HEK293 (cell line): ENCODE measurements around the gene CCDC78.

ENCODE experiments used
- BCL11B ChIP-seq: fragments of 450-650 bp; formaldehyde crosslinking; IDR thresholded peaks from 2 replicates; pipeline ENCODE4 v1.5.1; 2016; ENCODE audit warnings: low read depth, missing biosample characterization, missing genetic modification characterization
- GLIS1 ChIP-seq: fragments of 450-650 bp; formaldehyde crosslinking; IDR thresholded peaks from 2 replicates; pipeline ENCODE4 v1.5.1; 2016; ENCODE audit warnings: missing biosample characterization, missing genetic modification characterization
- KLF9 ChIP-seq: fragments of 450-650 bp; formaldehyde crosslinking; IDR thresholded peaks from 2 replicates; pipeline ENCODE4 v1.5.1; 2016; ENCODE audit warnings: missing biosample characterization, missing genetic modification characterization, low read depth
- YY2 ChIP-seq: fragments of 450-650 bp; formaldehyde crosslinking; IDR thresholded peaks from 2 replicates; pipeline ENCODE4 v1.5.1; 2016; ENCODE audit warnings: missing biosample characterization, missing genetic modification characterization
- ZBTB21 ChIP-seq: fragments of 450-650 bp; formaldehyde crosslinking; IDR thresholded peaks from 2 replicates; pipeline ENCODE4 v1.5.1; 2017; ENCODE audit warnings: missing biosample characterization, missing genetic modification characterization
- ZBTB48 ChIP-seq: fragments of 450-650 bp; formaldehyde crosslinking; IDR thresholded peaks from 2 replicates; pipeline ENCODE4 v1.5.1; 2016; ENCODE audit warnings: missing biosample characterization, missing genetic modification characterization
- ZEB2 ChIP-seq: fragments of 450-650 bp; formaldehyde crosslinking; IDR thresholded peaks from 2 replicates; pipeline ENCODE4 v1.5.1; 2016; ENCODE audit warnings: missing biosample characterization, missing genetic modification characterization
- ZFP69B ChIP-seq: fragments of 450-650 bp; formaldehyde crosslinking; IDR thresholded peaks from 2 replicates; pipeline ENCODE4 v1.5.1; 2016; ENCODE audit warnings: missing biosample characterization, missing genetic modification characterization
- ZNF10 ChIP-seq: fragments of 450-650 bp; formaldehyde crosslinking; IDR thresholded peaks from 2 replicates; pipeline ENCODE4 v1.5.1; 2017; ENCODE audit warnings: missing biosample characterization, missing genetic modification characterization
- ZNF121 ChIP-seq: fragments of 450-650 bp; formaldehyde crosslinking; IDR thresholded peaks from 2 replicates; pipeline ENCODE4 v1.5.1; 2016; ENCODE audit warnings: missing biosample characterization, missing genetic modification characterization
- ZNF146 ChIP-seq: fragments of 450-650 bp; formaldehyde crosslinking; IDR thresholded peaks from 2 replicates; pipeline ENCODE4 v1.5.1; 2016; ENCODE audit warnings: missing biosample characterization, missing genetic modification characterization
- ZNF16 ChIP-seq: fragments of 450-650 bp; formaldehyde crosslinking; IDR thresholded peaks from 2 replicates; pipeline ENCODE4 v1.5.1; 2016; ENCODE audit warnings: low read depth, missing biosample characterization, missing genetic modification characterization
- ZNF169 ChIP-seq: fragments of 450-650 bp; formaldehyde crosslinking; IDR thresholded peaks from 2 replicates; pipeline ENCODE4 v1.5.1; 2016; ENCODE audit warnings: missing biosample characterization, missing genetic modification characterization
- ZNF2 ChIP-seq: fragments of 450-650 bp; formaldehyde crosslinking; IDR thresholded peaks from 2 replicates; pipeline ENCODE4 v1.5.1; 2016; ENCODE audit warnings: missing biosample characterization, missing genetic modification characterization
- ZNF202 ChIP-seq: fragments of 450-650 bp; formaldehyde crosslinking; IDR thresholded peaks from 2 replicates; pipeline ENCODE4 v1.5.1; 2016; ENCODE audit warnings: missing biosample characterization, missing genetic modification characterization, borderline replicate concordance
- ZNF23 ChIP-seq: fragments of 450-650 bp; formaldehyde crosslinking; IDR thresholded peaks from 2 replicates; pipeline ENCODE4 v1.5.1; 2016; ENCODE audit warnings: missing biosample characterization, missing genetic modification characterization, borderline replicate concordance
- ZNF629 ChIP-seq: fragments of 450-650 bp; formaldehyde crosslinking; IDR thresholded peaks from 2 replicates; pipeline ENCODE4 v1.5.1; 2017; ENCODE audit warnings: missing biosample characterization, missing genetic modification characterization
- ZNF776 ChIP-seq: fragments of 450-650 bp; formaldehyde crosslinking; IDR thresholded peaks from 2 replicates; pipeline ENCODE4 v1.5.0; 2017; ENCODE audit warnings: missing biosample characterization, missing genetic modification characterization, borderline replicate concordance
- ZSCAN23 ChIP-seq: fragments of 450-650 bp; formaldehyde crosslinking; IDR thresholded peaks from 2 replicates; pipeline ENCODE4 v1.5.1; 2016; ENCODE audit warnings: missing biosample characterization, missing genetic modification characterization
- ZXDB ChIP-seq: fragments of 450-650 bp; formaldehyde crosslinking; IDR thresholded peaks from 2 replicates; pipeline ENCODE4 v1.5.1; 2016; ENCODE audit warnings: missing biosample characterization, missing genetic modification characterization
- TF ChIP-seq, protein P1 (sequence below): fragments of 450-650 bp; formaldehyde crosslinking; IDR thresholded peaks from 2 replicates; pipeline ENCODE4 v1.5.1; 2016; ENCODE audit warnings: missing biosample characterization, missing genetic modification characterization
- TF ChIP-seq, protein P2 (sequence below): fragments of 450-650 bp; formaldehyde crosslinking; IDR thresholded peaks from 2 replicates; pipeline ENCODE4 v1.5.1; 2016; ENCODE audit warnings: missing biosample characterization, missing genetic modification characterization
- TF ChIP-seq, protein P3 (sequence below): fragments of 450-650 bp; formaldehyde crosslinking; IDR thresholded peaks from 2 replicates; pipeline ENCODE4 v1.5.1; 2016; ENCODE audit warnings: missing biosample characterization, missing genetic modification characterization, low read depth
- TF ChIP-seq, protein P4 (sequence below): fragments of 450-650 bp; formaldehyde crosslinking; IDR thresholded peaks from 2 replicates; pipeline ENCODE4 v1.5.1; 2016; ENCODE audit warnings: missing biosample characterization, missing genetic modification characterization
- TF ChIP-seq, protein P5 (sequence below): fragments of 450-650 bp; formaldehyde crosslinking; IDR thresholded peaks from 2 replicates; pipeline ENCODE4 v1.5.1; 2016; ENCODE audit warnings: missing biosample characterization, missing genetic modification characterization, borderline replicate concordance
- TF ChIP-seq, protein P6 (sequence below): fragments of 450-650 bp; formaldehyde crosslinking; IDR thresholded peaks from 2 replicates; pipeline ENCODE4 v1.5.1; 2016; ENCODE audit warnings: missing biosample characterization, missing genetic modification characterization
- TF ChIP-seq, protein P7 (sequence below): fragments of 450-650 bp; formaldehyde crosslinking; IDR thresholded peaks from 2 replicates; pipeline ENCODE4 v1.5.1; 2016; ENCODE audit warnings: missing biosample characterization, missing genetic modification characterization

CCDC78 gene

DNA sequence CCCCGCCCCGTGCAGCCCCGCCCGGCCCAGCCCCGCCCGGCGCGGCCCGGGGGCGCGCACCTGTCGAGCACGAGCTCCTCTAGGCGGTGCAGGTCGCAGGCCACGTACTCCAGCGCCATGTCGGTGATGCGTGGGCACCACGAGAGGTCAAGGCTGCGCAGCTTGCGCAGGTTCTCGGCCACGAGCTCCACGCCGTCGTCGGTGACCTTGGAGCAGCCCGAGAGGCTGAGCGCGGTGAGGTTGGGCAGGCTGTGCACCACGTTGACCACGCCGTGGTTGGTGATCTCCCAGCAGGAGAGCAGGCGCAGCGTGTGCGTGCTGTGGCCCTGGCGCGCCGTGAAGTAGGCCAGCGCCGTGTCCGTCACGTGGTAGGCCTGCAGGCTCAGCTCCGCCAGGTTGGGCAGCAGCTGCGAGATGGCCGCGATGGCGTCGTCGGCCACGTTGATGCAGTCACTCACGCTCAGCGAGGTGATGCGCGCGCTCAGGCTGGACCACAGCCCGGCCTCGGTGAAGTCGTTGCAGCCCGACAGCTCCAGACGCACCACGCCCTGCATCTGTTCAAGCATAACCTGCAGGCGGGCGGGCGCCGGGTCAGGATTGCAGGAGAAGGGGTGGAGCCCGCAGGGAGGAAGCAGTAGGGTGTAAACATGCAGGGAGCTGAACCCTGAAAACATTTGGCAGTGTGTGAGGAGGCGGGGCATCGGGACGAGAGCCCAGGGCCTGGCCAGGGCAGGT is 30.7 kb downstream of the CCDC78 start (continued):
- TF ChIP-seq, protein P1, sequence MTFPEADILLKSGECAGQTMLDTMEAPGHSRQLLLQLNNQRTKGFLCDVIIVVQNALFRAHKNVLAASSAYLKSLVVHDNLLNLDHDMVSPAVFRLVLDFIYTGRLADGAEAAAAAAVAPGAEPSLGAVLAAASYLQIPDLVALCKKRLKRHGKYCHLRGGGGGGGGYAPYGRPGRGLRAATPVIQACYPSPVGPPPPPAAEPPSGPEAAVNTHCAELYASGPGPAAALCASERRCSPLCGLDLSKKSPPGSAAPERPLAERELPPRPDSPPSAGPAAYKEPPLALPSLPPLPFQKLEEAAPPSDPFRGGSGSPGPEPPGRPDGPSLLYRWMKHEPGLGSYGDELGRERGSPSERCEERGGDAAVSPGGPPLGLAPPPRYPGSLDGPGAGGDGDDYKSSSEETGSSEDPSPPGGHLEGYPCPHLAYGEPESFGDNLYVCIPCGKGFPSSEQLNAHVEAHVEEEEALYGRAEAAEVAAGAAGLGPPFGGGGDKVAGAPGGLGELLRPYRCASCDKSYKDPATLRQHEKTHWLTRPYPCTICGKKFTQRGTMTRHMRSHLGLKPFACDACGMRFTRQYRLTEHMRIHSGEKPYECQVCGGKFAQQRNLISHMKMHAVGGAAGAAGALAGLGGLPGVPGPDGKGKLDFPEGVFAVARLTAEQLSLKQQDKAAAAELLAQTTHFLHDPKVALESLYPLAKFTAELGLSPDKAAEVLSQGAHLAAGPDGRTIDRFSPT (tag by site-specific recombination): peak; percentile 46; the same call in 1 of the 2 replicates
- TF ChIP-seq ZXDB (tag by site-specific recombination) (0 out of 2 replicates have a peak, but pooled peaks have one; percentile 39), KLF9 (tag by site-specific recombination) (peak; percentile 18; the same call in 1 of the 2 replicates), ZBTB21 (no peak), ZFP69B (tag by site-specific recombination) (0 out of 2 replicates have a peak, but pooled peaks have one; percentile 14), ZNF2 (tag by site-specific recombination) (peak; percentile 55; the same call in 1 of the 2 replicates), ZEB2 (no peak; the same call in 1 of the 2 replicates), ZNF16 (tag by site-specific recombination) (no peak), ZNF629 (tag by site-specific recombination) (peak; percentile 48; the same call in 1 of the 2 replicates), ZNF23 (no peak), ZNF121 (tag by site-specific recombination) (no peak), ZNF776 (tag by site-specific recombination) (no peak), ZSCAN23 (tag by site-specific recombination) (no peak), GLIS1 (peak; percentile 75), YY2 (tag by site-specific recombination) (peak; percentile 77; the same call in 1 of the 2 replicates), ZNF169 (no peak), ZNF146 (tag by site-specific recombination) (no peak), ZBTB48 (tag by site-specific recombination) (no peak), ZNF10 (0 out of 2 replicates have a peak, but pooled peaks have one; percentile 44), BCL11B (tag by site-specific recombination) (no peak), ZNF202 (tag by site-specific recombination) (no peak)
- TF ChIP-seq, protein P2, sequence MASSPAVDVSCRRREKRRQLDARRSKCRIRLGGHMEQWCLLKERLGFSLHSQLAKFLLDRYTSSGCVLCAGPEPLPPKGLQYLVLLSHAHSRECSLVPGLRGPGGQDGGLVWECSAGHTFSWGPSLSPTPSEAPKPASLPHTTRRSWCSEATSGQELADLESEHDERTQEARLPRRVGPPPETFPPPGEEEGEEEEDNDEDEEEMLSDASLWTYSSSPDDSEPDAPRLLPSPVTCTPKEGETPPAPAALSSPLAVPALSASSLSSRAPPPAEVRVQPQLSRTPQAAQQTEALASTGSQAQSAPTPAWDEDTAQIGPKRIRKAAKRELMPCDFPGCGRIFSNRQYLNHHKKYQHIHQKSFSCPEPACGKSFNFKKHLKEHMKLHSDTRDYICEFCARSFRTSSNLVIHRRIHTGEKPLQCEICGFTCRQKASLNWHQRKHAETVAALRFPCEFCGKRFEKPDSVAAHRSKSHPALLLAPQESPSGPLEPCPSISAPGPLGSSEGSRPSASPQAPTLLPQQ (tag by site-specific recombination): peak; percentile 37
- TF ChIP-seq, protein P3, sequence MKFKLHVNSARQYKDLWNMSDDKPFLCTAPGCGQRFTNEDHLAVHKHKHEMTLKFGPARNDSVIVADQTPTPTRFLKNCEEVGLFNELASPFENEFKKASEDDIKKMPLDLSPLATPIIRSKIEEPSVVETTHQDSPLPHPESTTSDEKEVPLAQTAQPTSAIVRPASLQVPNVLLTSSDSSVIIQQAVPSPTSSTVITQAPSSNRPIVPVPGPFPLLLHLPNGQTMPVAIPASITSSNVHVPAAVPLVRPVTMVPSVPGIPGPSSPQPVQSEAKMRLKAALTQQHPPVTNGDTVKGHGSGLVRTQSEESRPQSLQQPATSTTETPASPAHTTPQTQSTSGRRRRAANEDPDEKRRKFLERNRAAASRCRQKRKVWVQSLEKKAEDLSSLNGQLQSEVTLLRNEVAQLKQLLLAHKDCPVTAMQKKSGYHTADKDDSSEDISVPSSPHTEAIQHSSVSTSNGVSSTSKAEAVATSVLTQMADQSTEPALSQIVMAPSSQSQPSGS (tag by site-specific recombination): no peak
- TF ChIP-seq, protein P4, sequence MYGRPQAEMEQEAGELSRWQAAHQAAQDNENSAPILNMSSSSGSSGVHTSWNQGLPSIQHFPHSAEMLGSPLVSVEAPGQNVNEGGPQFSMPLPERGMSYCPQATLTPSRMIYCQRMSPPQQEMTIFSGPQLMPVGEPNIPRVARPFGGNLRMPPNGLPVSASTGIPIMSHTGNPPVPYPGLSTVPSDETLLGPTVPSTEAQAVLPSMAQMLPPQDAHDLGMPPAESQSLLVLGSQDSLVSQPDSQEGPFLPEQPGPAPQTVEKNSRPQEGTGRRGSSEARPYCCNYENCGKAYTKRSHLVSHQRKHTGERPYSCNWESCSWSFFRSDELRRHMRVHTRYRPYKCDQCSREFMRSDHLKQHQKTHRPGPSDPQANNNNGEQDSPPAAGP: peak; percentile 75
- TF ChIP-seq, protein P5, sequence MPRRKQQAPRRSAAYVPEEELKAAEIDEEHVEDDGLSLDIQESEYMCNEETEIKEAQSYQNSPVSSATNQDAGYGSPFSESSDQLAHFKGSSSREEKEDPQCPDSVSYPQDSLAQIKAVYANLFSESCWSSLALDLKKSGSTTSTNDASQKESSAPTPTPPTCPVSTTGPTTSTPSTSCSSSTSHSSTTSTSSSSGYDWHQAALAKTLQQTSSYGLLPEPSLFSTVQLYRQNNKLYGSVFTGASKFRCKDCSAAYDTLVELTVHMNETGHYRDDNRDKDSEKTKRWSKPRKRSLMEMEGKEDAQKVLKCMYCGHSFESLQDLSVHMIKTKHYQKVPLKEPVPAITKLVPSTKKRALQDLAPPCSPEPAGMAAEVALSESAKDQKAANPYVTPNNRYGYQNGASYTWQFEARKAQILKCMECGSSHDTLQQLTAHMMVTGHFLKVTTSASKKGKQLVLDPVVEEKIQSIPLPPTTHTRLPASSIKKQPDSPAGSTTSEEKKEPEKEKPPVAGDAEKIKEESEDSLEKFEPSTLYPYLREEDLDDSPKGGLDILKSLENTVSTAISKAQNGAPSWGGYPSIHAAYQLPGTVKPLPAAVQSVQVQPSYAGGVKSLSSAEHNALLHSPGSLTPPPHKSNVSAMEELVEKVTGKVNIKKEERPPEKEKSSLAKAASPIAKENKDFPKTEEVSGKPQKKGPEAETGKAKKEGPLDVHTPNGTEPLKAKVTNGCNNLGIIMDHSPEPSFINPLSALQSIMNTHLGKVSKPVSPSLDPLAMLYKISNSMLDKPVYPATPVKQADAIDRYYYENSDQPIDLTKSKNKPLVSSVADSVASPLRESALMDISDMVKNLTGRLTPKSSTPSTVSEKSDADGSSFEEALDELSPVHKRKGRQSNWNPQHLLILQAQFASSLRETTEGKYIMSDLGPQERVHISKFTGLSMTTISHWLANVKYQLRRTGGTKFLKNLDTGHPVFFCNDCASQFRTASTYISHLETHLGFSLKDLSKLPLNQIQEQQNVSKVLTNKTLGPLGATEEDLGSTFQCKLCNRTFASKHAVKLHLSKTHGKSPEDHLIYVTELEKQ (tag by site-specific recombination): no peak
- TF ChIP-seq, protein P6, sequence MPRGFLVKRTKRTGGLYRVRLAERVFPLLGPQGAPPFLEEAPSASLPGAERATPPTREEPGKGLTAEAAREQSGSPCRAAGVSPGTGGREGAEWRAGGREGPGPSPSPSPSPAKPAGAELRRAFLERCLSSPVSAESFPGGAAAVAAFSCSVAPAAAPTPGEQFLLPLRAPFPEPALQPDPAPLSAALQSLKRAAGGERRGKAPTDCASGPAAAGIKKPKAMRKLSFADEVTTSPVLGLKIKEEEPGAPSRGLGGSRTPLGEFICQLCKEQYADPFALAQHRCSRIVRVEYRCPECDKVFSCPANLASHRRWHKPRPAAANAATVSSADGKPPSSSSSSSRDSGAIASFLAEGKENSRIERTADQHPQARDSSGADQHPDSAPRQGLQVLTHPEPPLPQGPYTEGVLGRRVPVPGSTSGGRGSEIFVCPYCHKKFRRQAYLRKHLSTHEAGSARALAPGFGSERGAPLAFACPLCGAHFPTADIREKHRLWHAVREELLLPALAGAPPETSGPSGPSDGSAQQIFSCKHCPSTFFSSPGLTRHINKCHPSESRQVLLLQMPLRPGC: no peak; the same call in 1 of the 2 replicates
- TF ChIP-seq, protein P7, sequence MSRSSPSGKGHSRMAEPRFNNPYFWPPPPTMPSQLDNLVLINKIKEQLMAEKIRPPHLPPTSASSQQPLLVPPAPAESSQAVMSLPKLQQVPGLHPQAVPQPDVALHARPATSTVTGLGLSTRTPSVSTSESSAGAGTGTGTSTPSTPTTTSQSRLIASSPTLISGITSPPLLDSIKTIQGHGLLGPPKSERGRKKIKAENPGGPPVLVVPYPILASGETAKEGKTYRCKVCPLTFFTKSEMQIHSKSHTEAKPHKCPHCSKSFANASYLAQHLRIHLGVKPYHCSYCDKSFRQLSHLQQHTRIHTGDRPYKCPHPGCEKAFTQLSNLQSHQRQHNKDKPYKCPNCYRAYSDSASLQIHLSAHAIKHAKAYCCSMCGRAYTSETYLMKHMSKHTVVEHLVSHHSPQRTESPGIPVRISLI (tag by site-specific recombination): no peak
